ENCODE measurements around the gene BDH1. TPM values are rescaled to one million over a fixed set of nuclear protein-coding genes. Genes with fewer than 3 reads are reported as not detected.
"Not testable (repeated sequence)": the region's sequence is repeated elsewhere in the genome, so short reads cannot be mapped to it uniquely, and the experiment has no call there.

The BDH1 gene, protein sequence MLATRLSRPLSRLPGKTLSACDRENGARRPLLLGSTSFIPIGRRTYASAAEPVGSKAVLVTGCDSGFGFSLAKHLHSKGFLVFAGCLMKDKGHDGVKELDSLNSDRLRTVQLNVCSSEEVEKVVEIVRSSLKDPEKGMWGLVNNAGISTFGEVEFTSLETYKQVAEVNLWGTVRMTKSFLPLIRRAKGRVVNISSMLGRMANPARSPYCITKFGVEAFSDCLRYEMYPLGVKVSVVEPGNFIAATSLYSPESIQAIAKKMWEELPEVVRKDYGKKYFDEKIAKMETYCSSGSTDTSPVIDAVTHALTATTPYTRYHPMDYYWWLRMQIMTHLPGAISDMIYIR
- 1 to 10 TPM; 3.1 to 3.4 TPM for total RNA-seq
- long read RNA-seq, donor 1, result 0 reads
- long read RNA-seq, donor 2, transcript BDH1-202 (7 exons, 3,455 nt), result major isoform, 8 of 8 reads
- long read RNA-seq, donor 2, partial matches to known transcripts, result 0 of 8 reads
- long read RNA-seq, donor 2, other reads (novel, unspliced or antisense), result 0 of 8 reads

DNA sequence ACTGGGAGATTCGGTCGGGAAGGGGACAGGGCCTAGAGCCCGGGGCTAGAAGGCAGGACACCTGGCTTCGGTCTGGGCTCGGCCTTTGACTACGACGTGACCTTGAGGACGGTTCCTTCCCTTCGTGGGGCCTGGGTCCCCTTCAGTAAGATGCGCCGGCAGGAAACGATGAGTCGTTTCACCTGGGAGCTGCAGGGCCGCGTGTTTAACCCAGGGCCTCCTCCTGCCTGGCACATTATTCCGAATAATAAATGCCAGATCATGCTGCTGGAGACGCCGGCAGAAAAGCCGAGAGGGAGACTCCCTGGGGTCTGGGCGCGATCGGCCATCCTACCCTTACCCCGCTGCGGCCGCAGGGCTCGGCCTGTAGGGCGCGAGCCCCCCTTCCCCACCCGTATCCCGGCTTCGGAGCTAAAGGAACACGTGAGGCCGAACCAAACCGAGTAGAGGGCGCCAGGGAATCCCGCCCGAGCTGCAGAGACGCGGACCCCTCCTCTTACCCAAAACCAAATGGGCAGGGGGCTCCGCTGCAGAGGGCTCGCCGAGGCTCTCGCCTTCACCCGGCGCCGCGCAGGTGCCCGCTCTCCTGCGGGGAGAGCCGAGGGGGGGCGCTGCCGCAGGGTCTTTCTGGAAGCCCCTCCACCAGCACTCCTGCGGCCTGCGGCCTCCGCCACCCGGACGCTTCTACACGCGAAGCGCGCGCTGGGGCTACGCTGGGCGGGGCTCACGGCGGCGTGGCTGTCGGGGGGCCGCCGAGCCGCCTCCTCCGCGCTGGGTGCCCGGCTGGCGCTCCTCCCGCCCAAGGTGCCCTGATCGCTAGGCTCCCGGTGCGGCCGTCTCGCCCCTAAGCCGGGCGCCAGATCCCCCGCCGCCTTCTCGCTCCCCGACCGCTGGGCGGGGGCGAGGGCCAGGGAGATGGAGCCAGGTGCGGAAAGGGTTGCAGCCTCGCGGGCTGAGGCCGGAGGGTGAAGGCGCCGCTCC is at the start of gene BDH1:
BDH1 (minus strand) TSS at position 688 of the 981 bp plus-strand sequence. CDS start 9,525 bp downstream, outside the sequence.
- intact Hi-C loops (cut with DNase I), result no loop called here
- DNase-seq (ENCODE audit: low spot score), result no peak

DNA sequence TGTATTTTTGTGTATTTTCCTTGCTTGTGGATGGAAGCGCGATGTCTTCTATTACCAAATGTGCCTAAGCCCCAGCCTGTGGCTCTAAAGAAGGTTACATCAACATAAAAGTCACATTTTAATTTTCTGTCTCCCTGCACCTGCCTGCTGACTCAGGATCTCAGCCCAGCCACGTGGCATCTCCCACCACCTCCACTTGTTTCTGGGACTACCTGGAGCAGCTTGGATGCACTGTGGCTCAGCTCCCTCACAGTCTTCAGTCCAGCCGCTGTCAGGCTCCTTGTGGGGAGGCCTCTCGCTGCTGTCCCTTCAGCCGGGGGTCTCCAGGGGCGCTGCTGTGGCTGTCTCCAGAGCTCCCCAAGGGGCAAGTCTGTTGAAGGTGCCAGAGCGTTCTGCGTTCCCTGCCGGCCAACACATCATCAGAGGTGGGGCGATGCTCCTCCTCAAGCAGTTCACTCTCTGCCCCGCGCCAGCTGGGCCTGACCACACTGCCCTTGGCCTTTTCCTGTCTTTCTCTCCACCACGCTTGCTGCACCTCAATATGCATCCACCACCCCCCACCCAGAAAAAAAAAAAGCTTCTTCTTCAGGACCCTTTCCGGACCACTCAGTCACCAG is 47.7 kb upstream of the BDH1 start:
- intact Hi-C loops (cut with DNase I), result no loop called here
- no peak for DNase-seq (ENCODE audit: low spot score)

DNA sequence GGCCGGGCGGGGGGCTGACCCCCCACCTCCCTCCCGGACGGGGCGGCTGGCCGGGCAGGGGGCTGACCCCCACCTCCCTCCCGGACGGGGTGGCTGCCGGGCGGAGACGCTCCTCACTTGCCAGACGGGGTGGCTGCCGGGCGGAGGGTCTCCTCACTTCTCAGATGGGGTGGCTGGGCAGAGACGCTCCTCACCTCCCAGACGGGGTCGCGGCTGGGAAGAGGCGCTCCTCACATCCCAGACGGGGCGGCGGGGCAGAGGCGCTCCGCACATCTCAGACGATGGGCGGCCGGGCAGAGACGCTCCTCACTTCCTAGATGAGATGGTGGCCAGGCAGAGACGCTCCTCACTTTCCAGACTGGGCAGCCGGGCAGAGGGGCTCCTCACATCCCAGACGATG is 46.6 kb upstream of the BDH1 start:
- DNase-seq (ENCODE audit: low spot score); intact Hi-C loops (cut with DNase I): not testable (repeated sequence)

DNA sequence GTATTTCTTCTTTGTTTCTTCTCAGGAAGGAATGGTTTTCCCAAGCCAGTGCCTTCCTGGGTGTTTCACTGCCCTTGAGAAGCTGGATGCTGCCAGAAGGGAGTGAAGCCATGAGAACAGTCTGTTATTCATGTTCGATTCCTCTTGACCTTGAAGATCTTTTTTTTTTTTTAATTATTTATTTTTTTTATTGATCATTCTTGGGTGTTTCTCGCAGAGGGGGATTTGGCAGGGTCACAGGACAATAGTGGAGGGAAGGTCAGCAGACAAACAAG is 45.7 kb upstream of the BDH1 start:
- intact Hi-C loops (cut with DNase I); DNase-seq (ENCODE audit: low spot score): not testable (repeated sequence)

DNA sequence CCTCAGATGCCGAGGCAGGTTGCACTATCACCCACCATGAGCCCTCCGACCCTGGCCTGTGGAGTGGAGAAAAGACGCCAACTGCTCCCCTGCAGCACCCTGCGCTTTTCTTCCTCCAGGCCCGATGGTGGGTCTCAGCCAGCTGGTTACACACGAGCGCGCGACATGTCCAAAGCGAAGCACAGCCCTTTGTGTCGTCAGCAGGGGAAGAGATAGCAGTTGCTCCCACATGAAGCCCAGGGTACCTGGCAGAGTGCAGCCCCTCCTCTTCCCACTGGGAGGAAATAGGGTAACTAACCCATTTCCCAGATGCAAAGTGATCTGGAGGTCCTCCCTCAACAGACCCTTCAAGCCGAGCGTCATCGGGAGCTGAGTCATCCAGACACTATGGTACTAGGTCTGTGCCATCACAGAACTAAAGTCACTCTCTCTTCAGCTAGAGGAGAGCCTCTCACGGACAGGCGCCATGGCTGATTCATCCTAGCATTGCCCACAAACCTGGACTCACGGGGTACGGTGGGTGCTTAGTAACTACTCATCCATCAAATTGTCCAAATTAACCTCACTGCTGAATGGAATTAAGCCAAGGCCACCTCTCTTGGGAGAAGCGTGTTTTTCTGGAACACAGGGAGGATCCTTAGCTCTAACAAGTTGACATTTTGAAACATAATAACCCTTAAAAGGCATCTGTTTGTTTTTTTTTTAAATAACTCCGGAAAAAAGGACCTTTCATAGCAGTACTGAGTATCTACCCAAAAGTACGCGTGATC is 45.2 kb upstream of the BDH1 start:
- intact Hi-C loops (cut with DNase I), result no loop called here
- DNase-seq (ENCODE audit: low spot score), result no peak

DNA sequence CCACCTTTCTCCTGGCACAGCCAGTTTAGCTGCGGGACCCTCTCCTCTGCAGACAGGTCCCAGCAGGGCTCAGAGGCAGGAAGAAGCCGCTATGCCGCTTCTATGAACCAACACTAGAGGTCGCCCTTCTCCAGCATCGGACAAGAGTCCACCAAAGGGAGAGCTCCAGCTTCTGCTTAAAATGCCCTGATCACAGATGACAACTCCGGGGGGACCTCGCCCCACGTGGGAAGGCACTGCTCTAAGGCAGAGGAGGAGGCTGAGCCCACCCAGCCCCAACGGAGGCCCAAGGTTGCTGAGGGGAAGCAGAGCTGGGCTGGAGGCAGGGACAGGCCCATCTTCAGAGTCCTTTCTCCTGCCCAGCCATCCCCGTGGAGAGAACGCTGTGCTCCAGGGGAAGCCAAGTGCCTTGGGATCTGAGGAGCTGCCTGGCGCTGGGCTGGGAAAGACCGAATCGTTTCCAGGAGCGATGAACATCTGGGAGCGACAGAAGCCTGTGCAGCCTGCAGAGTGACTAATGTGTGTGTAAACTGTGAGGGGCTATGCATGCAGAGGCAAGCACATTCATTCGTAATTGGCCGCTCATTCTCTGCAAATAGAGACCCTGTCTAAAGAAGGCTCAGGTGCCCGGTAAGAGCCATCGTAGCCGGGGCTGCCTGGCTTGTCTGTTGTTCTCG is 43.5 kb upstream of the BDH1 start:
- DNase-seq (ENCODE audit: low spot score), result peak; percentile 85
- intact Hi-C loops (cut with DNase I), result no loop called here

DNA sequence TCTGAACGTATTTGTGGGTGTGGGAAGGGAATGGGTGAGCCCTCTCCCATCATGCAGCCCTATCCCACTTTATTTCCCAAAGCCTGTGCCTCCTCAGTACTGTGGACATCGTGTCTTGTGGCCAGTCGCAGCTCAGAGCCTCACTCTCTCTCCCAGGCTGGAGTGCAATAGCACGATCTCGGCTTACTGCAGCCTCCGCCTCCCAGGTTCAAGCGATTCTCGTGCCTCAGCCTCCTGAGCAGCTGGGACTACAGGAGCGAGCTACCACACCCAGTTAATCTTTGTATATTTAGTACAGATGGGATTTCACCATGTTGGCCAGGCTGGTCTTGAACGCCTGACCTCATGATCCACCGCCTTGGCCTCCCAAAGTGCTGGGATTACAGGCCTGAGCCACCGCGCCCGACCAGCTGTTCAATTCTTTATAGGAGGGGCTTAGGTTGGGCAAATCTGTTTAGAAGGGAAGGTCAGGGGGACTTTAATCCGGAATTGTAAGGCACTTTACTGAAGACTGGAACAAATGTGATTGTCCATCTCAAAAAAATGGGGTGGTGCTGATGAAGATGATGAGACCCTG is 42.7 kb upstream of the BDH1 start:
- intact Hi-C loops (cut with DNase I), result no loop called here
- DNase-seq (ENCODE audit: low spot score), result no peak

DNA sequence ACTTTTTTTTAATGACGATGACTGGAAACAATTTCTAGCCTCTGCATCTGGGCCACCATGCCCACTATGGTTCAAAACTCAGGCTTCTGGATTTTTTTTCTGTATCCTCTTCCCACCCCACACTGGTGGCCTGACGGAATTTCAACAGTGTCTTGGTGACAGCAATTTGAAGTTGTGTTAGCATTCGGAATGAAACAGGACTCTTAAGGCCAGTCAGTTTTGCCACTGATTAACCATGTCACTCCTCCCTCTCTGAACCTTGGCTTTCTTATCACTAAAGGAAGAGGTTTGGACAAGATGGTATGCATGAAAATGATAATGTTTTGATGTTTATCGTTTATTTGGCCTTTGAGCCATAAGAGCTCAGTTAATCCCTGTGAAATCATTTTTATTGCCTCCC is 41.6 kb upstream of the BDH1 start:
- intact Hi-C loops (cut with DNase I), result no loop called here
- DNase-seq (ENCODE audit: low spot score), result no peak

DNA sequence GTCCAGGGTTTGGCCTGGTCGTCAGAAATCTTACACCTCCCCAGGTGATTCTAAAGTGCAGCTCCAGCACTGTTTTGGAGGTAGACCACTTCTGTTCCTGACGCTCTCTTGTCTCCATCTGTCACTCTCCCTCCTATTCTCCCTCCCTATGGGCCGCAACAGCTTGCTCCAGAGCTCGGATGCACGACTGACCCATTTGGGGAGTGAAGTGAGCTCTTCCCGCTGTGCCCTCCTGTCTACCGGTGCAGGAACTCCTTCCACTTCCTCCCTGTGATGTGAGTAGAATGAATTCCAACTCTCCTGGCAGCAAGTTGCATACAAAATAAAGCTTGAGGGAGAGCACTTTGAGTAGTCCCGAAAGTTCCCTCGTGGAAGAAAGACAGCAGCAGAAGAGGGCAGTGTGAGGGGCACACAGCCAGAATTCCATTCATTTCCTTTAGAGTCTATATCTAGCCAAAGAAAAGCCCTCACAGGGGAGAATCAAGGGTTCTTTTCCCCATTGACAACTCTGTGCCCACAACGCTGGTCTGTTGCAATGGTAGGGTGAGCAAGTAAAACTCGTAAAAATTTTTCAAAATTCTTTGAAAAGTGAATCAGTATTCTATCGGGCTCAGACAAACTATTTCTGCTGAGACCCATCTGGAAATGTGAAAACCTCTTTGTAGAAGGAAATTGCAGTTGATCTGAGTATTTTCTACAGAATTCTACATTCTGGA is 39.9 kb upstream of the BDH1 start:
- DNase-seq (ENCODE audit: low spot score), result no peak
- intact Hi-C loops (cut with DNase I), result no loop called here

DNA sequence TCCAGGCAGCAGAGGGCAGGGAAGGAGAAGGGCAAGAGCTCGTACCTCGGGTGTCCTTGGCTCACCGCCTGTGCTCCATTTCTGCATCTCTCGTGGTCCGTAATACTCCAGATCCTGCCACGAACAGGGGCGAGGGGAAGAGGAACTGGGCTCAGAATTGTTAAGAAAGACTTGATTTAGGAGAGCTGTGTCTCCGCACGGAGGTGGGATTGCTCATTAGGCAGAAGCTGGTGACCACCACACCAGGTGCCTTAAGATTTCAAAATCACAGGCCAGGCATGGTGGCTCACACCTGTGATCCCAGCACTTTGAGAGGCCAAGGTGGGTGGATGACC is 37.2 kb upstream of the BDH1 start:
- no peak for DNase-seq (ENCODE audit: low spot score)
- intact Hi-C loops (cut with DNase I), result no loop called here

DNA sequence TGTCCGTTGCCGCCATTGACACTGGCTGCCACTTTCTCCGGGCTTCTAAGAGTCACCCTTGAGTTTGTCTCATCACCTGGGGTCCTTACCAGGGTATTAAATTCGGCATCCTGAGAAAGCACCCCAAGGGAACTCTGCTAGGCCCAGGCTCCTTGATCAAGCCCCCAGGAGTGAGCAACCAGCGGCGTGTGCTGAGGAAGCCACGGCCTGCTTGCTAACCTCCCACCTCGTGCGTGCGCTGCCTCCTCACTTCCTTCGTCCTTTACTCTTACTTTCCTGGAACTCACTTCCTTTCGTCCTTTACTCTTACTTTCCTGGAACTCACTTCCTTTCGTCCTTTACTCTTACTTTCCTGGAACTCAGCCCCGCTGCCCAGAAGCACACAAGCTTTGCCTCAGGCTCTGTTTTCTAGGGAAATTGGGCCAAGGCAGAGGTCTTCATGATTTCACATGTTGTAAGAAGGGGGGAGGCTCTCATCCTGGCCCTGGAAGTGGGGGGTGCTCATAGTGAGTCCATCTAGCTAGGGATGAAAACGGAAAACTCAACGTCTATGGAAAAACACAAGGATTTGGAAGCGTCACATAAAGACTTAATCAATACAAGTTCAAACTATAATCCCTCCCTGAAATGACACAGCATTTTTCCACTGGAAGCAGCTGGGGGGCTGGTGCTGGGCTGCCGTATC is 36.7 kb upstream of the BDH1 start:
- no peak for DNase-seq (ENCODE audit: low spot score)
- intact Hi-C loops (cut with DNase I), result no loop called here

DNA sequence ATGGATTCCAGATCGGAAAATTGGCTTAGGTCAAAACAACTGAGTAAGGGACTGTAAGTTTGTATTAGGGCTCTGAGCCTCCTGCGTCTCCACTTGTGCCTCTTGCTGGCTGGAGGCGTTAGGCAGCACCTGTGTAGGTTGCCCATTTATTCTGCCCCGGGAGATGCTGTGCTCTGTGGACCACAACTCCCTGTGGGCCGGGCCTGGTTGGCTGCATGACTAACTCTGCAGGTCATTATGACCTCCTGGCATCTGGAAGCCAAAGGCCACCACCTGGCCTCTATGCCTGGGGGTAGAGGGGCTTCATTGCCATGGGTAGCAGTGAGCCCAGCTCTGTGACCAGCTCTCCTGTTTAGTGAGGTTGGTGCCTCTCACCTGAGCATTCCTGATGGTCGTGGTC is 36.0 kb upstream of the BDH1 start:
- intact Hi-C loops (cut with DNase I), result no loop called here
- no peak for DNase-seq (ENCODE audit: low spot score)

DNA sequence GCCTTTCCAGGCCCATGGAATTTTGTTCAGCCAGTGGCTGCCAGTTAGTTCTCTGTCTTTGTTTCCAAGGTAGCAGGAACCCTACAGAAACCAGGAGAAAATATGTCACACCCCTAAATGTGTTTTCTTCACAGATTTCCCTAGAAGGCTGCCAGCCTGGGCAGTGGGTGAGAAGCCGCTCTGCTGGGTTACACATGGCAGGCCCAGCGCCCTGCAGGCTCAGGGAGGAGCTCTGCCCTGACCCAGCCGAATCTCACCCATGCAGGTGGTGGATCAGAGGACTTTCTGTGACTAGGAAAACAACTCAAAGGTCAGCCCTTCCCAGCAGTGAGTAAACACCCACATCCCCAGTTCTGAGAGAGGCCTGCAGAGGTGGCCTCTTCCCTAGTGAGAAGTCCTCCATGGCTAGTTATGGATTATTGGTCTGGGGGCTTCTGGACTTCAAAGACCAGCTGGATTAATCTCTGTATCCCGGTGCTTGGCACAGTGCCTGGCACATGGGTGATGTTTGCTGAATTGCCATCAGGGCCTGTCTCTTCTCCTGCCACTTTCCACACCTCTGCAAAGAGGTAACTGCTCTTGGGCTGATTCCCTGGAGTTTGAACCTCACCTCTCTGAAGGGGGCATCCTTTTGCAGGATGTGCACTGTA is 34.7 kb upstream of the BDH1 start:
- intact Hi-C loops (cut with DNase I), result no loop called here

DNA sequence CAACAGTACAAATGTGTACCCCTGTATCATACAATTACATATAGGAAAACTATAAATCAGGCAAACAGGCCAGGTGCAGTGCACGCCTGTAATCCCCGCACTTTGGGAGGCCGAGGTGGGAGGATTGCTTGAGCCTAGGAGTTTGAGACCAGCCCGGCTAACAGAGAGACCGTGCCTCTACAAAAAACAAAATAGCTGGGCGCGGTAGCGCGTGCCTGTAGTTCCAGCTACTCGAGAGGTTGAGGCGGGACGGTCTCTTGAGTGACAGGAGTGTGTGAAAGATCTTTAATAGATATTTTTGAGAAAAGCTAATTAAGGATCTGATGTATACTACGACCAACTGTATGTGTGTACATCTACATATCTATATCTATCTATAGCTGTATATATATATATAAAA is 33.8 kb upstream of the BDH1 start:
- intact Hi-C loops (cut with DNase I), result no loop called here
- no peak for DNase-seq (ENCODE audit: low spot score)

More for the DNA sequence above, 34.7 kb upstream of the BDH1 start:
- no peak for DNase-seq (ENCODE audit: low spot score)

DNA sequence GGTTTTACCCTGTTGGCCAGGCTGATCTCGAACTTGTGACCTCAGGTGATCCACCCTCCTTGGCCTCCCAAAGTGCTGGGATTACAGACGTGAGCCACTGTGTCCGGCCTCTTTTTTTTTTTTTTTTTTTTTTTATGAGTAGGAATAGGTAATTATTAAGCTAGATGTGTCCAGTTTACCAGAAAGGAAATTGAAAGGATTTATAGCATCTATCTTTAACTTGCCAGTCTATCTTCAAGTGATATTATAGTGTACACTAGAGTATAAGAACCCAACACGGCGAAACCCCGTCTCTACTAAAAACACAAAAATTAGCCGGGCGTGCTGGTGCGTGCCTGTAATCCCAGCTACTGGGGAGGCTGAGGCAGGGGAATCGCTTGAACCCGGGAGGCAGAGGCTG is 31.0 kb upstream of the BDH1 start:
- DNase-seq (ENCODE audit: low spot score); intact Hi-C loops (cut with DNase I): not testable (repeated sequence)

DNA sequence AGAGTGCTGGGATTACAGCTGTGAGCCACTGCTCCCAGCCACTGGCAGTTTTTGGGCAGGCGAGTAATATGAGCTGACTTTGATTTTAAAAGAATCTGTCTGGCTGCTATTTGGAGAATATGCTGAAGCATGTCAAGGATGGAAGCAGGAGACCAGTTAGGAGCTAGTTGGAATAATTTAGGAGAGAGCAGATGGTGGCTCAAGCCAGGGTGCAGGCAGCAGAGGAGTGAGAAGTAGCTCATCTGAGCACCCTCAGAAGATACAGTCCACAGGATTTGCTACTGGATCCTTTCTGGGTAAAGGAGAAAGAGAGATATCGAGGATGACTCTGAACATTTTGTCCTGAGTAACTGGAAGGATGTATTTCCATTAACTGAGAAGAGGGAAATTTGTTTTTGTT is 30.4 kb upstream of the BDH1 start:
- intact Hi-C loops (cut with DNase I), result no loop called here
- DNase-seq (ENCODE audit: low spot score), result no peak

DNA sequence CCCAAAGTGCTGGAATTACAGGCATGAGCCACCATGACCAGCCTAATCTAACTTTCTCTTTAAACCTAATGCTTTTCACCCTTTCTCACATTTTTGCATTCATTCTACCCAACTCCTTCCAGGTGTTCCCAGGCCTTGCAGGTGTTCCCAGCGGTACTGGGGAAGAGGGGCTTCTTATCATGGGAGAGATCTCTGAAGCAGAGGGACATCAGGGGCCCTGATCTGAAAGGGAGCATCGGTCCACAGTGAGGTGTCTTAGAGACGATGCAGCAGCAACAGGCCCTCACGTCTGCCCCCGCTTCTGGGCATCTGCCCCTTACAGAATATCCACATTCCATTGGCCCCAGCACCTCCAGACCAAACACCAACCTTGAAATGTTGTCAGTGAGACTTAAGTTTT is 29.0 kb upstream of the BDH1 start:
- DNase-seq (ENCODE audit: low spot score), result no peak
- intact Hi-C loops (cut with DNase I), result no loop called here
